PFSK-1 (cell line): ENCODE measurements around the gene AGO4.

Experiments
- FOXP2 ChIP-seq: optimal IDR thresholded peaks from 2 replicates; pipeline ENCODE3; 2011; ENCODE audit warnings: borderline replicate concordance, control low read depth, inconsistent platforms; ENCODE audit not compliant: insufficient read depth; ENCODE audit errors: extremely low read length, extremely low read depth
- POLR2AphosphoS5 ChIP-seq: IDR thresholded peaks from 2 replicates; pipeline ENCODE4 v1.6.1; 2012; ENCODE audit warnings: low read depth, mild to moderate bottlenecking, control low read depth, low read length, moderate library complexity
- SIN3A ChIP-seq: IDR thresholded peaks from 2 replicates; pipeline ENCODE4 v1.6.1; 2012; ENCODE audit warnings: mild to moderate bottlenecking, low read length, moderate library complexity, borderline replicate concordance; ENCODE audit not compliant: insufficient read depth
- TAF1 ChIP-seq: IDR thresholded peaks from 2 replicates; pipeline ENCODE4 v1.6.1; 2012; ENCODE audit warnings: low read length, control low read depth, borderline replicate concordance; ENCODE audit not compliant: insufficient read depth
- TF ChIP-seq, protein P1 (sequence below), 2 experiments: IDR thresholded peaks; 2 replicates each; pipeline versions ENCODE4 v1.6.1 to v1.8.0; 2011 to 2012; ENCODE audit warnings: low read depth in 2 of 2, low read length in 2 of 2, control low read depth in 1 of 2, inconsistent platforms in 1 of 2, mild to moderate bottlenecking in 1 of 2, moderate library complexity in 1 of 2; ENCODE audit not compliant: insufficient read depth in 1 of 2

The AGO4 gene

GRCh38 chr1:35768350-35769187 lies 39.2 kb upstream of the AGO4 start:
- TF ChIP-seq POLR2AphosphoS5 (no peak), FOXP2 (no peak), TAF1 (no peak), SIN3A (no peak)
- TF ChIP-seq, protein P1, sequence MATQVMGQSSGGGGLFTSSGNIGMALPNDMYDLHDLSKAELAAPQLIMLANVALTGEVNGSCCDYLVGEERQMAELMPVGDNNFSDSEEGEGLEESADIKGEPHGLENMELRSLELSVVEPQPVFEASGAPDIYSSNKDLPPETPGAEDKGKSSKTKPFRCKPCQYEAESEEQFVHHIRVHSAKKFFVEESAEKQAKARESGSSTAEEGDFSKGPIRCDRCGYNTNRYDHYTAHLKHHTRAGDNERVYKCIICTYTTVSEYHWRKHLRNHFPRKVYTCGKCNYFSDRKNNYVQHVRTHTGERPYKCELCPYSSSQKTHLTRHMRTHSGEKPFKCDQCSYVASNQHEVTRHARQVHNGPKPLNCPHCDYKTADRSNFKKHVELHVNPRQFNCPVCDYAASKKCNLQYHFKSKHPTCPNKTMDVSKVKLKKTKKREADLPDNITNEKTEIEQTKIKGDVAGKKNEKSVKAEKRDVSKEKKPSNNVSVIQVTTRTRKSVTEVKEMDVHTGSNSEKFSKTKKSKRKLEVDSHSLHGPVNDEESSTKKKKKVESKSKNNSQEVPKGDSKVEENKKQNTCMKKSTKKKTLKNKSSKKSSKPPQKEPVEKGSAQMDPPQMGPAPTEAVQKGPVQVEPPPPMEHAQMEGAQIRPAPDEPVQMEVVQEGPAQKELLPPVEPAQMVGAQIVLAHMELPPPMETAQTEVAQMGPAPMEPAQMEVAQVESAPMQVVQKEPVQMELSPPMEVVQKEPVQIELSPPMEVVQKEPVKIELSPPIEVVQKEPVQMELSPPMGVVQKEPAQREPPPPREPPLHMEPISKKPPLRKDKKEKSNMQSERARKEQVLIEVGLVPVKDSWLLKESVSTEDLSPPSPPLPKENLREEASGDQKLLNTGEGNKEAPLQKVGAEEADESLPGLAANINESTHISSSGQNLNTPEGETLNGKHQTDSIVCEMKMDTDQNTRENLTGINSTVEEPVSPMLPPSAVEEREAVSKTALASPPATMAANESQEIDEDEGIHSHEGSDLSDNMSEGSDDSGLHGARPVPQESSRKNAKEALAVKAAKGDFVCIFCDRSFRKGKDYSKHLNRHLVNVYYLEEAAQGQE (IDR thresholded peaks at IDR 0.05; ENCODE audit: insufficient read depth in 1 of 2, low read depth in 2 of 2, low read length in 2 of 2) = no peak

- TF ChIP-seq FOXP2 = no peak
- TF ChIP-seq, protein P1 (IDR thresholded peaks at IDR 0.05; ENCODE audit: insufficient read depth in 1 of 2, low read depth in 2 of 2, low read length in 2 of 2) = 0 out of 4 replicates have a peak, but pooled peaks of 1 of the 2 experiments have one; percentile 53
- no peak for TF ChIP-seq SIN3A
- peak; percentile 79 for TF ChIP-seq POLR2AphosphoS5
- TF ChIP-seq TAF1 = peak; percentile 17; the same call in 1 of the 2 replicates
Observed at GRCh38 chr1:35769188-35769758, 38.5 kb upstream of the AGO4 start.

- TF ChIP-seq POLR2AphosphoS5 (no peak), FOXP2 (no peak), SIN3A (no peak), TAF1 (no peak)
- TF ChIP-seq, protein P1 (IDR thresholded peaks at IDR 0.05; ENCODE audit: insufficient read depth in 1 of 2, low read depth in 2 of 2, low read length in 2 of 2) = no peak
Observed at GRCh38 chr1:35773711-35774110, 34.1 kb upstream of the AGO4 start.

- TF ChIP-seq SIN3A = no peak
- TF ChIP-seq, protein P1 (IDR thresholded peaks at IDR 0.05; ENCODE audit: insufficient read depth in 1 of 2, low read depth in 2 of 2, low read length in 2 of 2) = no peak
- TF ChIP-seq POLR2AphosphoS5 = no peak
- no peak for TF ChIP-seq FOXP2
- TF ChIP-seq TAF1 = no peak
Observed at GRCh38 chr1:35777109-35777508, 30.7 kb upstream of the AGO4 start.
